GM19240 (cell line): Measurements from ENCODE around the gene BTG1.

Source experiments
- DNase-seq: peaks from one replicate; pipeline ENCODE4 v3.0.0; 2011; ENCODE audit warnings: low spot score; ENCODE audit not compliant: insufficient read length

Gene BTG1

GRCh38 chr12:92145731-92146496 is at the start of gene BTG1:
Gene BTG1, minus strand, starts transcription at chr12:92145846. Its CDS starts 311 bp downstream, at chr12:92145535.
- DNase-seq, result peak; percentile 76

GRCh38 chr12:92194561-92194960 is 48.9 kb upstream of the BTG1 start:
- no peak for DNase-seq

DNA sequence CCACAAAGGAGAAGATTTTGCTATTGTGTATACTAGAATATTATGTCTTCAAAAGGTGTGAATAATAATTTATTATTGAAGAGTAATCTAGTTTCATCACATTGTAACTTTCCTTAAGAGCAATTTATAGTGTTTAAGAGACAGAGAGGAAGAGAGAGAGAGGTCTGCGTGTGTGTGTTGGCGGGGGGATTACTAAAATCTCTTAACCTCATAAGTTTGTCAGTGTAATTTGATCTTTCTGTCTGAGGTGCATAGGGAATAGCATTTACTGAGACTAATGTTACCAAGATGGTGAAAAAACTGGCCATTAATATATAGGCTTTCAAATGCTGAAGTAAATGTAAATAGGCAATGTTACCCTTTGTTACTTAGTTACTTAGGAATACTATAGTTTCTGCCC is 48.2 kb upstream of the BTG1 start:
- no peak for DNase-seq

DNA sequence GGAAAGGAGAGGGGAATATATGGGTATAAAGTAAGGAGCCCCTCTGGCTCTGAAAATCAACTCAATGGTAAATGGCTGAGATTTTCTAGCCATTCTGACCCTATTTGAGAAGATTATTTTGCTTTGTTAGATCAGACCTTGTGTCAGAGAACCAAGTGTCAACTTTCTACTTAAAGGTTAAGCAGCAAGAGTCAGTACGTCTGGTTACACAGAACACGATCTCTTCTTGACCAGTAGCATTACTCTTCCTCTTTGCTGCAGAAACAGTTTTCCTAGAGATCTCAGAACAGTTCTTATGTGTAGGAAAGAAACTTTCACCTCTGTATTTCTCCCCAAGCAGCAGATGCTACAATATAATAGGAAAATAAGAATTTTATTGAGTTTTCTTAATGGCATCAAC is 47.4 kb upstream of the BTG1 start:
- no peak for DNase-seq

GRCh38 chr12:92192360-92192759 is 46.7 kb upstream of the BTG1 start:
- DNase-seq, result no peak

GRCh38 chr12:92191061-92191460 is 45.4 kb upstream of the BTG1 start:
- DNase-seq, result no peak

DNA sequence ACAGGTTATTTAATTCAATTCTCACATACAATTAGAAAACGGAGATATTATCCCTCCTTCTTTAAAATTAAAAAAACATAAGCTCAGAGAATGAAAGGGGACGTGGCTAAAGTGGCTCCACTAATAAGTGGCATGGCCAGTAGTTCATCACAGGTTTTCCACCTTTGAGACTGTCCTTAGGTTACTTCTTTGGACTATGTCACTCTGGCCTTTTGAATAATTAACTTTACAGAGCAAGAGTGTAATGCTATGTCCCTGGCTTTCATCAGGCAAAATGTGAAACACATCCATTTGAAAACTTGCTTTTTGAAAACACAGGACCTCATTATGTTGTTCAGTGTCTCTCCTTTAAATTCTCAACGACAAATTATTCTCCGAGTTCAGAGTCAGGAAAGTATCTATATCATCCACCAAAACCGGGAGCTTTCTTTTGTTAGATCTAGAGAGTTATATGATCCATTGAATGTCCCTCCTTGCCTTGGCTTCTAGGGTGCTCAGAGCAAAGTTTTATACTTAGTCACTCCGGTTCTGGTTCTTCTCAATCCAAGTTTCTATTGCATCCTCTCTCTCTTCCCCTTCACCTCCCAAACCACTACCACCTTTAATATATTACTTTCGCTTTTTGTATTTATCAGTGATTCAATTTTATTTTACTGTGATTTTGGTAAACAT is 43.0 kb upstream of the BTG1 start:
- DNase-seq, result no peak

- no peak for DNase-seq
Observed at GRCh38 chr12:92186038-92186470, 40.4 kb upstream of the BTG1 start.

DNA sequence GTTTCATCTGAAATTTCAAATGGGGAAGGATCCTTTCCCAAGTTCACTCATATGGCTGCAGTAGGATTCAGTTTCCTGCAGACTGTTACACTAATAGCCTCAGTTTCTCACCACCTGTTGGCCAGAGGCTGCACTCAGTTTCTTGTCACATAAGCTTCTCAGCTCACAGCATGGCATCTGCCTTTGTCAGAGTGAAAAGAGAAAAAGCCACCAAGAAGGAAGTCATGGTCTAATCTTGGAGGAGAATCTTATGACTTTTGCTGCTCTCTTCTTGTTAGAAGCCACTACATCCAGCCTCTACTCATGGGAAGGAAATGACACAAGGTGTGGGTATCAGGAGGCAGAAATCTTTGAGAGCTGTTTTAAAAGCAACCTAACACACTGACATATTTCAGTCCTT is 39.4 kb upstream of the BTG1 start:
- DNase-seq, result peak; percentile 21

DNA sequence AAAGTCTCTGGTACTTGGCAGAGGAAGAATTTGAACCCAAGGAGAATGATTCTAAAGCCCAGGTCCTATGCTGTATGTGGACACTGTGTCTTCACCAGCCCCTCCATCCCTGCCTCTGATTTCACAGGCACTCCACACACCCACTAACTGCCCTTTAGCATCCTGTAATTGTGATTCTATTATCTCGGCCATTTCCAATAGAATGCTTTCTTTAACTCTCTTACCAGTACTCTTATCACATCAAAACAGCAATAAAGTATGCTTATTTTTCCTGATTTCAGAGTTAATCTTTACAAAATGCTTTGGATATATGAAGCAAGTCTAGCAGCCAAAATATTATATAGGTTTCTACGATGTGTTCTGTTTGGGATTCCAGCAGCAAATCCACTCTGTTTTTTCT is 37.9 kb upstream of the BTG1 start:
- DNase-seq, result no peak

- DNase-seq, result no peak
Observed at GRCh38 chr12:92178340-92178739, 32.7 kb upstream of the BTG1 start.

- no peak for DNase-seq
Observed at GRCh38 chr12:92176646-92177045, 31.0 kb upstream of the BTG1 start.

DNA sequence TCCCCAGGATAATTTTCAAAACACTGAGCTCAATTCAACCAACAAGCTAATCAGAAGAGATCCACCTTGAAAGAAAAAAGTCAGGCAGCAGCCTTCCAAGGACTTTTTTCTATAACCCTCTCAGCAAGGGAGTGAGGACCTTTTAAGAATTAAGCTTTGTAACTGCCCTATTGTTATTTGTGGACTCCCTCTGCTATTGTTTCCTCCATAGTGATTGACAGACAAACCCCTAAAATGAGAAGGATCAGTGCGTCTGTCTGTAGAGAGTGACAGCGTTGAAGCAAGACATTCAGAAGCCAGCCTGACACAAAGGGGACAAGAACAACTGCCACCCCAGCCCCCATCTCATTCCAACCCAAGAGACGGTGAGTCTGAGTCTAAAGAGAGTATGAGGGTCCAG is 30.3 kb upstream of the BTG1 start:
- no peak for DNase-seq

DNA sequence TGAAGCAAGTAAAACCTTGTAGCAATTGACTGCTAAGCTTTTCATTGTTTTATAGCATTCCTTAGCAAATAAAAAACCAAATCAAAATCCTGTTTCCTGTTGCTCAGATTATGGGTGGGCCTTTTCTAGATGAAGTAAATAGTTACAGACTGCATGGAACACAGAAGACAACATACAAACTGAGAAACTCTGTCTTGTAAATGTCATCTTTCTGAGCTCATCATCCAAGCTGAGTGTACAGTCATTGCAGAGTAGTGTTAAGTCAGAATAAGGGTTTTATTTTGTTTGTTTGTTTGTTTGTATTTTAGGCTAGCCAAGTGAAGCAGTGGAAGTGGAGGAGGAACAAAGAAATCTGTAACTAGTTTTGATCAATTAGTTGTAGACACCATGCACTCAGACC is 24.4 kb upstream of the BTG1 start:
- no peak for DNase-seq

- DNase-seq, result no peak
Observed at GRCh38 chr12:92167075-92167474, 21.4 kb upstream of the BTG1 start.

GRCh38 chr12:92164712-92165111 is 19.1 kb upstream of the BTG1 start:
- no peak for DNase-seq

DNA sequence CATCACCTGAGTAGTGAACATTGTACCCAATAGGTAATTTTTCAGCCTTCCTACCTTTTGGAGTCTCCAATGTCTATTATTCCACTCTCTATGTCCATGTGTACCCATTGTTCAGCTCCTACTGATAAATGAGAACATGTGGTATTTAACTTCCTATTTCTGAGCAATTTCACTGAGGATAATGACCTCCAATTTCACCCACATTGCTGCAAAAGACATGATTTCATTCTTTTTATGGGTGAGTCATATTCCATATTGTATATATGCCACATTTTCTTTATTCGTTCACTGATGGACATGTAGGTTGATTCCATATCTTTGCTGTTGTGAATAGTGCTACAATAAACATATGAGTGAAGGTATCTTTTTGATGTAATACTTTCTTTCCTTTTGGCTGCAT is 16.4 kb upstream of the BTG1 start:
- no peak for DNase-seq

GRCh38 chr12:92158796-92159439 is 13.3 kb upstream of the BTG1 start:
- no peak for DNase-seq

DNA sequence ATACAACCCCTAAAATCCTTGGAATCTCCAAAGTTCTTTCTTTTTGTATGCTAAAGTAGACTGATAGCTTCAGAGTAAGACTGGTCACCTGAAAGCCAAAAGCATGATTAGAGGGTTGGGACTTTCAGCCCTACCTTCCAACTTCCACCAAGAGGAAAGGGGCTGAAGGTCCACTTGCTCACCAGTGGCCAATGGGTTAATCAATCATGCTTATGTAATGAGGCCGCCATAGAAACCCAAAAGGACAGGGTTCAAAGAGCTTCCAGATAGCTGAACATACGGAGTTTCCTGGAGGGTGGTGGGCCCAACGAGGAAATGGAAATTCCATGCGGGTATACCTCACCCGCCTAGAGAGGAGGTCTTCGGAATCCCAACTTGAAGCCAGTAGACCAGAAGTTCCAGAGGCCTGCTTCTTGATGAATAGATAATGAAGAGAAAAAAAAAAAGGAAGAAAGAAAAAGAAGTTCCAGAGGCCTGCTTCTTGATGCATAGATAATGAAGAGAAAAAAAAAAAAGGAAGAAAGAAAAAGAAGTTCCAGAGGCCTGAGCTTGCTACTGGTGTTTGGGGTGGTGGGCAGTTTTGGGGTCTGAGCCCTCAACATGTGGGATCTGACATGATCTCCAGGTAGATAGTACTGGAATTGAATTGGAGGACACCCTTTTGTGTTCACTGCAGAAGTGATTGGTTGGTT is 11.2 kb upstream of the BTG1 start:
- no peak for DNase-seq

- DNase-seq, result no peak
Observed at GRCh38 chr12:92156139-92156538, 10.5 kb upstream of the BTG1 start.

- no peak for DNase-seq
Observed at GRCh38 chr12:92155733-92156132, 10.1 kb upstream of the BTG1 start.

GRCh38 chr12:92151916-92152315 is 6.3 kb upstream of the BTG1 start:
- no peak for DNase-seq
